Omental fat pad (tissue), 4 donors: Measurements from ENCODE around the gene CFAP221. TPM values are rescaled to one million over a fixed set of nuclear protein-coding genes. Genes with fewer than 3 reads are reported as not detected.

Experiments
- ATAC-seq: fragments of 150-250 bp; one replicate; pipeline ENCODE4 v1.9.1; 2016; ENCODE audit warnings: mild to moderate bottlenecking, moderate library complexity; ENCODE audit not compliant: low FRiP score
- DNase-seq: peaks from one replicate; pipeline ENCODE4 v3.0.0-alpha.2; 2019; ENCODE audit warnings: low spot score
- total RNA-seq, 4 donors: library from RNA; depleted of rRNA; stranded (reverse); fragments of >200 nt; gene quantifications; one replicate each; pipeline ENCODE4 v1.1.0, GENCODE V29; 2016
- TF ChIP-seq, protein P1 (sequence below), 3 donors: fragments of 450-650 bp; IDR thresholded peaks; one replicate each; pipeline ENCODE4 v1.5.1; 2016 to 2017; ENCODE audit warnings: antibody characterized with exemption in 3 of 3, mild to moderate bottlenecking in 3 of 3, moderate library complexity in 2 of 3

Gene CFAP221
- total RNA-seq, 4 donors from 2014 or later: 1.2 to 1.7 (median 1.3) TPM; not detected in 1

DNA sequence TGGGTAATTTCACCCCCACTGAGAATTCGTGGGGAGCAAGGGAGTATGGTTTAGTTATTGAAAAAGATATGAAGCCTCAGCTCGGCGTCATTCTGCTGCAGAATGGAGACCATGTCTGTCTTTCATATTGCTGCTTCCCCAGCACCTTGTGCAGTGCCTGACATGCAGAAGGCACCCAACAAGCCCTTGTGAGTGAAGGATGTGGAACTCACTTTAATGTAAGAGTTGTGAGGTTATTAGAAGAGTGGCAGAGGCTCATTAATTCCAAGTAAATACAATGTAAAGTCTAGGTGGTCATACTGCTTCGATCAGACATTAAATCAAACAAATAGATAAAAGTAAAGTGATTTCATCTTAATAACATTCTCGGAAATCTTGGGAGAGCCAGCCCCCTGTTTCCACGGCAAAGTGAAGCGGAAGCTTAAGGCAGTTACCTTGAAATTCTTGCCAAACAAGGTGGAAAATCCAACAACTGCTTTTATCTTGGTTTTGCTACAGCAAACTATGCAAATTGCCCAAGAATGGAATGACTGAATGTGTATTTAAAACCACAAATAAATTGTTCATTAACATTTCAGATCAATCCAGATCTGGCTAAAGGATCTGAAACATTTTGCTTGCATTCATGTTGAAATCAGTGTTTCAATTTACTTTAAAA is 9.6 kb downstream of the CFAP221 start:
- TF ChIP-seq, protein P1, sequence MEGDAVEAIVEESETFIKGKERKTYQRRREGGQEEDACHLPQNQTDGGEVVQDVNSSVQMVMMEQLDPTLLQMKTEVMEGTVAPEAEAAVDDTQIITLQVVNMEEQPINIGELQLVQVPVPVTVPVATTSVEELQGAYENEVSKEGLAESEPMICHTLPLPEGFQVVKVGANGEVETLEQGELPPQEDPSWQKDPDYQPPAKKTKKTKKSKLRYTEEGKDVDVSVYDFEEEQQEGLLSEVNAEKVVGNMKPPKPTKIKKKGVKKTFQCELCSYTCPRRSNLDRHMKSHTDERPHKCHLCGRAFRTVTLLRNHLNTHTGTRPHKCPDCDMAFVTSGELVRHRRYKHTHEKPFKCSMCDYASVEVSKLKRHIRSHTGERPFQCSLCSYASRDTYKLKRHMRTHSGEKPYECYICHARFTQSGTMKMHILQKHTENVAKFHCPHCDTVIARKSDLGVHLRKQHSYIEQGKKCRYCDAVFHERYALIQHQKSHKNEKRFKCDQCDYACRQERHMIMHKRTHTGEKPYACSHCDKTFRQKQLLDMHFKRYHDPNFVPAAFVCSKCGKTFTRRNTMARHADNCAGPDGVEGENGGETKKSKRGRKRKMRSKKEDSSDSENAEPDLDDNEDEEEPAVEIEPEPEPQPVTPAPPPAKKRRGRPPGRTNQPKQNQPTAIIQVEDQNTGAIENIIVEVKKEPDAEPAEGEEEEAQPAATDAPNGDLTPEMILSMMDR (IDR thresholded peaks at IDR 0.05): no peak
- DNase-seq: no peak
- no peak for ATAC-seq

DNA sequence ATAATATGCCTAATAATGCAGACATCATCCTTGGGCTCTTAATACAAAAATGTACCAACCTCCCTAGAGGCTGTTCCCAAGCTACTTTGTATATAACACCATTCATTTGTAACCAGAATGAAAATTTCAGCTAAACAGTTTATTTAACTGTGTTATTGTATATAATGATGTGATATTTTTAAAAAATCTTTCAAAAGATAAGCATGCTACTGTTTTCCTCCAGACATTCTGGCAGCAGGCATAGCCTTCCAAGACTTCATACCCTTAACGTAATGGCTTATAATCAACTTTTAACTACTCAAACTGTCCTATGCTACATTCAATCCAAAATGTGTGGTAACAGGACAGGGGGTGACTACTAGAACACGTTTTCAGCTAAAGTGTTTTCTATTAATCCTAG is 21.2 kb downstream of the CFAP221 start:
- DNase-seq: no peak
- TF ChIP-seq, protein P1 (IDR thresholded peaks at IDR 0.05): no peak
- no peak for ATAC-seq

DNA sequence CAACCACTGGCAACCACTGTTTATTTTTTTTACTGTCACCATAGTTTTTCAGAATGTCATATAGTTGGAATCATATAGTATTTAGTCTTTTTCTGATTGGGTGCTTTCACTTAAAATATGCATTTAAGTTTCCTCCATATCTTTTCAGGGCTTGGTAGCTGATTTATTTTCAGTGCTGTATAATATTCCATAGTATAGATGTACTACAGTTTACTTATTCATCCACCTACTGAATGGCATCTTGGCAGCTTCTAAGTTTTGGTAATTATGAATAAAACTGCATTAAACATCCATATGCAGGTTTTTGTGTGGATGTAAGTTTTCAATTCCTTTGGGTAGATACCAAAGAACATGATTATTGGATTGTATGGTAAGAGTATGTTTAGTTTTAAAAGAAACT is 23.0 kb downstream of the CFAP221 start:
- DNase-seq: no peak
- TF ChIP-seq, protein P1 (IDR thresholded peaks at IDR 0.05): no peak
- ATAC-seq: no peak

DNA sequence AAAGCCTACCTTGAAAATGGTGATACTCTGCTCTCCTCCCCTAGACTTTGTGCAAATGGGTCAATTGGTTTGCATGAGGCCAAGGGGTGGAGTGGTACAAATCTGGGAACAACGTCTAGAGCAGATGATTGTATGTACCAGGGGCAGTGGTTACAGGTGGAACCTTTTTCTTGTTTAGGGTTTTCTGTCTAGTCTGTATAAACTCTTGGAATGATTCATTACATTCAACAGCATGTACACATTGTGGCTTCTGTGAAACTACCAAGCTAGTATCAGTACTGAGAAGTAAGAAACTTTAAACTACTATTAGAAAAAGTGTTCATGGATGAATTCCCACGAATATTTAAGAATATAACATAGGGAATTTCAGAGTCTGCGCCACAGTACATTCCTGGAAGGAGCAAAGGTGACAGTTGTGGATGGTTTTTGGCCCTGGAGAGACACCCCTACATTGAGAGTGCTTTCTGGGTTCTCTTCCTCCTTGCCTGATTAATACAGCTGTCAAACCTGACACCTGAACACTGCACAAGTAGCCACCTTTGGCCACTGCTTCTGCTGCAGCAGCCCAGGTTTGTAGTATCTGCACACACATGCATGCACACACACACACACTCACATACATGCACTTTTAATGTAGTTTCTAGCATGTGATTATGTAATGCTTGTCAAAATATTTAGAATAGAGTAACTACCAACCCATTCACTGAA is 30.0 kb downstream of the CFAP221 start:
- TF ChIP-seq, protein P1 (IDR thresholded peaks at IDR 0.05): no peak
- DNase-seq (no peak), ATAC-seq (no peak)

GRCh38 chr2:119574864-119575263 is 30.6 kb downstream of the CFAP221 start:
- no peak for DNase-seq
- TF ChIP-seq, protein P1 (IDR thresholded peaks at IDR 0.05): no peak
- no peak for ATAC-seq

- TF ChIP-seq, protein P1 (IDR thresholded peaks at IDR 0.05): no peak
- ATAC-seq: no peak
These were observed 31.2 kb downstream of the CFAP221 start for GRCh38 chr2:119575439-119575838.

More at GRCh38 chr2:119575439-119575838, 31.2 kb downstream of the CFAP221 start:
- DNase-seq: no peak
